ENCODE data around the gene SGO1. TPM values are rescaled to one million over a fixed set of nuclear protein-coding genes. Genes with fewer than 3 reads are reported as not detected.

The SGO1 gene
- total RNA-seq, 4 donors from 2014 or later, result 1.2 to 1.3 TPM; not detected in 2

DNA sequence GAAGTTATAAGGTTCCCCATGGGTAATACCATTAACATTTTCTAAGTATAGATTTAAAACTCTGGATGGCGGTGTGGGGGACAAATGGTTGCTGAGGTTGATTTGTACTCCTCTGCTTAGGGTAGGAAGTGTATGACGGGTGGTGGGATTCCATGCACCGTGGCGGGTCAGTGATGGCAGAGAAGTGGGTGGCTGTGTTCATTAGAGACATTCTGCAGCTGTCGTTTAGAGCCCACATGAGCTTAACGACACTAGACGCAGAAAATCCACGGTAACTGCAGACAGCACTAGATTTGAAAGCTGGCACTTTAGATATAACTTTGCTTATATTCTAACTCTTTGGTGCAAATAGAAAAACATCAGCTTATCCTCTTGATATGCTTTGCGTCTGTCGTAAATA lies 37.5 kb downstream of the SGO1 start:
- TF ChIP-seq, protein P1, sequence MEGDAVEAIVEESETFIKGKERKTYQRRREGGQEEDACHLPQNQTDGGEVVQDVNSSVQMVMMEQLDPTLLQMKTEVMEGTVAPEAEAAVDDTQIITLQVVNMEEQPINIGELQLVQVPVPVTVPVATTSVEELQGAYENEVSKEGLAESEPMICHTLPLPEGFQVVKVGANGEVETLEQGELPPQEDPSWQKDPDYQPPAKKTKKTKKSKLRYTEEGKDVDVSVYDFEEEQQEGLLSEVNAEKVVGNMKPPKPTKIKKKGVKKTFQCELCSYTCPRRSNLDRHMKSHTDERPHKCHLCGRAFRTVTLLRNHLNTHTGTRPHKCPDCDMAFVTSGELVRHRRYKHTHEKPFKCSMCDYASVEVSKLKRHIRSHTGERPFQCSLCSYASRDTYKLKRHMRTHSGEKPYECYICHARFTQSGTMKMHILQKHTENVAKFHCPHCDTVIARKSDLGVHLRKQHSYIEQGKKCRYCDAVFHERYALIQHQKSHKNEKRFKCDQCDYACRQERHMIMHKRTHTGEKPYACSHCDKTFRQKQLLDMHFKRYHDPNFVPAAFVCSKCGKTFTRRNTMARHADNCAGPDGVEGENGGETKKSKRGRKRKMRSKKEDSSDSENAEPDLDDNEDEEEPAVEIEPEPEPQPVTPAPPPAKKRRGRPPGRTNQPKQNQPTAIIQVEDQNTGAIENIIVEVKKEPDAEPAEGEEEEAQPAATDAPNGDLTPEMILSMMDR (IDR thresholded peaks at IDR 0.05; ENCODE audit: low read depth), result no peak

GRCh38 chr3:20147361-20147760 lies 38.6 kb downstream of the SGO1 start:
- TF ChIP-seq, protein P1 (IDR thresholded peaks at IDR 0.05; ENCODE audit: low read depth), result no peak

GRCh38 chr3:20146301-20146700 lies 39.7 kb downstream of the SGO1 start:
- TF ChIP-seq, protein P1 (IDR thresholded peaks at IDR 0.05; ENCODE audit: low read depth), result no peak

DNA sequence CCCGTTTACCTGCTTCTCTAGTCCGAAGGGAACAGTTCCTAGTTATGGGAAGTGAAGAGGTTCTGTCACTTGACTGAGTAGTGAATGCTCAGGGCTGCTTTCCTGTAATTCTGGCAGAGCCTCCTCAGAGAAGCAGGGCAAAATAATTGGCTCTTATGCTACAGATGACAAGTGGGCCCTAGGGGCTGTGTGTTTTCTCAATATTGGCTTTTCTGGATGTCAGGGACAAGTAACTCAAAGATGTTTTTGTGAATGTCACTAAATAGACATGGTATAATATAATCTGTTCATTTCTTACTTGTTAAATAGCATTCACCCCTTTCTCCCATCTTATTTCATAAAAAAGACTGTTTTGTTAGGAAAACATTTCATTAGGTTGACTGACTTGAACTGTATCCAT lies 40.1 kb downstream of the SGO1 start:
- TF ChIP-seq, protein P1 (IDR thresholded peaks at IDR 0.05; ENCODE audit: low read depth), result no peak

DNA sequence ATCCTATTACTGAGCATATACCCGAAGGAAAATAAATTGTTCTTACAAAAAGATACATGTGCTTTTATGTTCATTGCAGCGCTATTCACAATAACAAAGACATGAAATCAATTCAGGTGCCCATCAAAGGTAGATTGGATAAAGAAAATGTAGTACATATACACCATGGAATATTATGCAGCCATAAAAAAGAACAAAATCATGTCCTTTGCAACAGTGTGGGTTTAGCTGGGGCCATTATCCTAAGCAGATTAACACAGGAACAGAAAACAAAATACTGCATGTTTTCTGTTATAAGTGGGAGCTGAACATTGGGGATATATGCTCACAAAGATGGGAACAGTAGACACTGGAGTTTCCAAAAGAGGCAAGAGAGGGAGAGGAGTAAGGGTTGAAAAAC lies 42.5 kb downstream of the SGO1 start:
- TF ChIP-seq, protein P1 (IDR thresholded peaks at IDR 0.05; ENCODE audit: low read depth), result no peak

- TF ChIP-seq, protein P1 (IDR thresholded peaks at IDR 0.05; ENCODE audit: low read depth), result no peak
Observed at GRCh38 chr3:20142517-20142916, 43.5 kb downstream of the SGO1 start.

DNA sequence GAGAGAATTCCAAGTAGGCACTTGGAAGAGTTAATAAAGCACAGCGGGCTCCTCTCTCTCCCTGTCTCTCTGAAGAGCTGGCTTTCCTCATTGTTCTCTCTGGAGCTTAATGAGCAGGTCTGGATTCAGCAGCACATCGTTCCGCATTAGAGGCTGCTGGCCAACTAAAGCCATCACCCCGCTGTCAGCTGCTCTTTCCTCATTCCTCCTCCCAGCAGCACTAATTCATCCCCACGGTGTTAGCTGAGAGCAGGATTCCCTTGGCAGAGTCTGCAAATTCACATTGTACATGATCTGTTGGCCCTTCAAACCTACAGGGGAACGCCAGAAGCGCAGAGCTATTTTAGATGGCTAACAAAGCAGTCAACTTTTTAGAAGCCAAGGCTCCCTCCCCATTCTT lies 44.2 kb downstream of the SGO1 start:
- TF ChIP-seq, protein P1 (IDR thresholded peaks at IDR 0.05; ENCODE audit: low read depth), result no peak

All from subcutaneous adipose tissue (tissue), 4 donors.